HL-60/S4 treated with phorbol 12-myristate 13-acetate at 8.2 ng/mL for 4 days and 3 days (cell line): ENCODE measurements around the gene RFWD3.

Experiments
- in situ Hi-C: fragments of 300-500 bp; cut with MboI; formaldehyde crosslinking; loops from 2 replicates; pipeline ENCODE4 v1.15.0; 2022; ENCODE audit warnings: low sequenced_read_pairs

The RFWD3 gene

GRCh38 chr16:74583926-74584666 is 82.6 kb downstream of the RFWD3 start:
- in situ Hi-C loops: no loop called here

GRCh38 chr16:74582970-74583369 is 83.7 kb downstream of the RFWD3 start:
- in situ Hi-C loops: no loop called here

GRCh38 chr16:74580833-74581232 is 85.8 kb downstream of the RFWD3 start:
- in situ Hi-C loops: no loop called here

GRCh38 chr16:74578838-74579237 is 87.8 kb downstream of the RFWD3 start:
- in situ Hi-C loops: no loop called here

GRCh38 chr16:74578433-74578832 is 88.2 kb downstream of the RFWD3 start:
- in situ Hi-C loops: no loop called here

GRCh38 chr16:74577882-74578366 is 88.8 kb downstream of the RFWD3 start:
- in situ Hi-C loops: no loop called here

GRCh38 chr16:74575807-74576643 is 90.7 kb downstream of the RFWD3 start:
- in situ Hi-C loops: no loop called here

GRCh38 chr16:74575175-74575806 is 91.4 kb downstream of the RFWD3 start:
- in situ Hi-C loops: no loop called here

GRCh38 chr16:74574146-74574545 is 92.5 kb downstream of the RFWD3 start:
- in situ Hi-C loops: no loop called here

GRCh38 chr16:74573622-74574021 is 93.1 kb downstream of the RFWD3 start:
- in situ Hi-C loops: no loop called here
